T-cell (primary cell): Measurements from ENCODE around the gene SELENOM. TPM values are rescaled to one million over a fixed set of nuclear protein-coding genes. Genes with fewer than 3 reads are reported as not detected.
"Not testable (repeated sequence)": the region's sequence is repeated elsewhere in the genome, so short reads cannot be mapped to it uniquely, and the experiment has no call there.

Experiments used
- ATAC-seq, 4 experiments: fragments of 200-7000 bp in 3 of 4; fragments of 150-1000 bp in 1 of 4; cut with Tn5 transposase; replicated peaks in 1 of 4; 1 replicate in 3 of 4; 2 replicates in 1 of 4; pipeline ENCODE4 v1.10.0; 2021; ENCODE audit warnings: moderate library complexity in 3 of 4, mild to moderate bottlenecking in 2 of 4, moderate number of reproducible peaks in 1 of 4
- CTCF ChIA-PET, 2 donors: fragments of 300-600 bp; sonication (Branson Sonifier 250); formaldehyde crosslinking; loops; one replicate each; lab custom pipeline; 2022; ENCODE audit warnings: antibody characterized with exemption in 2 of 2; lab: Charles Lee
- POLR2A ChIA-PET, 2 donors: fragments of 300-600 bp; sonication (Branson Sonifier 250); formaldehyde crosslinking; loops; one replicate each; lab custom pipeline; 2022; ENCODE audit warnings: antibody characterized with exemption in 2 of 2; lab: Charles Lee
- DNase-seq, 35 experiments: peaks; one replicate each; pipeline versions ENCODE4 v3.0.0 to v3.0.0-alpha.2; 2013 to 2023
- H3K27ac ChIP-seq: one replicate; pipeline ENCODE4 v1.5.1; 2013; ENCODE audit warnings: low read length
- H3K27me3 ChIP-seq, 2 experiments: replicated peaks in 1 of 2; 1 replicate in 1 of 2; 2 replicates in 1 of 2; pipeline versions ENCODE4 v1.6.1 to v1.7.0; 2013; ENCODE audit warnings: low read length in 1 of 2, mixed read lengths in 1 of 2; ENCODE audit not compliant: control insufficient read depth in 2 of 2, insufficient read depth in 2 of 2; ENCODE audit errors: extremely low read depth in 1 of 2
- H3K36me3 ChIP-seq, 2 donors: 1 replicate in 1 of 2; 2 replicates in 1 of 2; pipeline versions ENCODE4 v1.6.1 to v1.7.0; 2013; ENCODE audit warnings: low read length in 1 of 2; ENCODE audit not compliant: control insufficient read depth in 2 of 2, insufficient read depth in 1 of 2; ENCODE audit errors: extremely low read depth in 1 of 2
- H3K4me1 ChIP-seq, 2 experiments: 1 replicate in 1 of 2; 2 replicates in 1 of 2; pipeline versions ENCODE4 v1.6.1 to v1.7.0; 2013; ENCODE audit warnings: low read length in 2 of 2, mixed read lengths in 1 of 2; ENCODE audit not compliant: insufficient read depth in 2 of 2, control insufficient read depth in 1 of 2; ENCODE audit errors: extremely low read depth in 1 of 2
- H3K4me3 ChIP-seq, 2 donors: 1 replicate in 1 of 2; 2 replicates in 1 of 2; pipeline versions ENCODE4 v1.5.1 to v1.7.0; 2013; ENCODE audit warnings: mild to moderate bottlenecking in 2 of 2, low read length in 1 of 2, moderate library complexity in 1 of 2; ENCODE audit not compliant: control insufficient read depth in 1 of 2; ENCODE audit errors: extremely low read depth in 1 of 2
- H3K9me3 ChIP-seq: 2 replicates; pipeline ENCODE4 v1.7.0; 2013
- H3K27ac Mint-ChIP-seq, 2 donors: one replicate each; pipeline ENCODE4 v1.8.0; 2020 to 2021; ENCODE audit warnings: mild to moderate bottlenecking in 2 of 2, mixed read lengths in 2 of 2
- H3K27me3 Mint-ChIP-seq, 2 donors: one replicate each; pipeline ENCODE4 v1.8.0; 2021 to 2022; ENCODE audit warnings: mixed read lengths in 2 of 2
- H3K36me3 Mint-ChIP-seq: one replicate; pipeline ENCODE4 v1.8.0; 2021; ENCODE audit warnings: mixed read lengths
- H3K4me1 Mint-ChIP-seq, 3 donors: one replicate each; pipeline ENCODE4 v1.8.0; 2020 to 2022; ENCODE audit warnings: mixed read lengths in 3 of 3, mild to moderate bottlenecking in 1 of 3
- H3K4me3 Mint-ChIP-seq, 3 donors: one replicate each; pipeline ENCODE4 v1.8.0; 2020 to 2022; ENCODE audit warnings: mild to moderate bottlenecking in 3 of 3, mixed read lengths in 3 of 3, moderate library complexity in 3 of 3
- H3K9me3 Mint-ChIP-seq, 3 donors: one replicate each; pipeline ENCODE4 v1.8.0; 2020 to 2022; ENCODE audit warnings: mixed read lengths in 3 of 3
- WGBS: methylation state at CpG from one replicate; pipeline ENCODE4 v1.1.5; 2013; ENCODE audit warnings: missing lambda C conversion rate; ENCODE audit not compliant: insufficient coverage; 5-methylcytosine and 5-hydroxymethylcytosine counted together
- total RNA-seq, 35 experiments: library from RNA in 6 of 35; stranded (reverse) in 6 of 35; fragments of 120-200 nt in 1 of 35; gene quantifications; one replicate each; pipeline versions ENCODE4 v1.2.1 to v1.2.4 and lab custom pipeline; 2013 to 2026

The SELENOM gene
- total RNA-seq, 5 donors from 2014 or later (not counting 1 experiment from before 2014, with no cell fraction given), result 46.4 to 67.8 (median 53.7) TPM

DNA sequence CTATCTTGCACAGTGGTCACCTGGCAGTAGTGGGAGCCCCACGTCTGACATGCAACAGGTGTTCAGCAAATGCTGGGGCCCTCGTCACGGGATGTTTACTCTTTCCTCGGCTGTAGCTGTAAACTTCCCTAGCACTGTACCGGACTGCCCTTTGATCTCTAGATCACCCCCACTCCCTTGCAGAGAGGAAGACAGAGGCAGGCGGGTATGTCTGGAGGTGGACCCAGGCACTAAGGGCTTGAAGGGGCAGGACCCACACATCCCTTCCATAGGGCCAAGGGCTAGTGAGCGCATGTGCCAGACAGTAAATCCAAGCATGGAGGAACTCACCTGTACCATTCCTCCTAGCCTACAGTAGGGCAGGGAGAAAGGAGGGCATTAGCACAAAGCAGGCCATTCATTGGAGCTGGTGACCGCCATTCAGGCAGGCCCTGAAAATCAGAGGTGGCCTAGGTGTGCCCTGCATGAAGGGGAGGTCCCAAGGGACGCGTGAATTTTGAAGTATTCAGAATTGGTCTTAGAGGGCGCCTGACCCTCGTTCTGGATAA is 28.2 kb downstream of the SELENOM start:
- ATAC-seq, result no peak
- Histone ChIP-seq H3K4me1 (peaks cover 17 to 35% of the 10 kb centered on the region in 2 experiments), H3K9me3 (no peaks in the 10 kb centered on the region), H3K4me3 (no peak overlapping the region), H3K27me3 (no peaks in the 10 kb centered on the region), H3K36me3 (no peaks in the 10 kb centered on the region), H3K27ac (no peak overlapping the region)
- H3K27ac Mint-ChIP-seq, result no peak overlapping the region
- H3K4me3 Mint-ChIP-seq, result no peak overlapping the region
- no peak for DNase-seq
- no peaks in the 10 kb centered on the region for H3K27me3 Mint-ChIP-seq
- CTCF ChIA-PET, result no interaction called here
- POLR2A ChIA-PET, result interaction anchor here in 1 of 2 donors (0.7 kb wide), 1 partner anchor 167 kb away, joined by 3 read pairs; no protein-coding TSS in a partner anchor
- WGBS, result 96% methylated on average over 5 of the region's 12 CpGs
- no peaks in the 10 kb centered on the region for H3K36me3 Mint-ChIP-seq
- peaks cover 27 to 36% (median 30%) of the 10 kb centered on the region in 3 donors for H3K4me1 Mint-ChIP-seq
- no peaks in the 10 kb centered on the region for H3K9me3 Mint-ChIP-seq

DNA sequence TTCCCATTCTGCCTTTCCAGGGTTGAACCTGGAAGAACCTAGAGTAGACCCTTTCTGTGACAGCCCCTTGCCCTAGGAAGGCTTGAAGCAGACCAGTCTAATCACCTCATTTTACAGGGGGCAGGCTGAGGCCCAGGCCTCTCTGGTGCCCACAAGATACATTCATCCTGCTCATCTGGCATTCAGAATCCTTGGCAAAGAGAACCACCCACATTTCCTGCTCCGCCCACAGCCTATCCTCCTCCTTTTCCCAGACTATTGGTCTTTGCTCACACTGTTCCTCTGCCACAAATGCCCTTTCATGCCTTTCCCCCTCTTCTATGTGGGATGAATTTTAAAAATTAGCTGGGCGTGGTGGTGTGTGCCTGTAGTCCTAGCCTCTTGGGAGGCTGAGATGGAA is 29.0 kb downstream of the SELENOM start:
- WGBS, result 100% methylated on average over 1 of the region's 2 CpGs
- ChIA-PET CTCF (interaction anchor here in 1 of 2 donors (0.6 kb wide), 1 partner anchor 11 kb away, joined by 5 read pairs; no protein-coding TSS in a partner anchor), POLR2A (interaction anchor here in 1 of 2 donors (0.7 kb wide), 1 partner anchor 166 kb away, joined by 3 read pairs; no protein-coding TSS in a partner anchor)
- H3K4me1 Mint-ChIP-seq, result peaks cover 20 to 28% (median 22%) of the 10 kb centered on the region in 3 donors
- not testable (repeated sequence) for H3K9me3 Mint-ChIP-seq, ATAC-seq, H3K27ac Mint-ChIP-seq, H3K36me3 Mint-ChIP-seq, H3K9me3 ChIP-seq, H3K36me3 ChIP-seq, H3K27ac ChIP-seq, H3K4me3 ChIP-seq, DNase-seq, H3K27me3 ChIP-seq, H3K27me3 Mint-ChIP-seq, H3K4me3 Mint-ChIP-seq
- peaks cover 13 to 27% of the 10 kb centered on the region in 2 experiments for H3K4me1 ChIP-seq

DNA sequence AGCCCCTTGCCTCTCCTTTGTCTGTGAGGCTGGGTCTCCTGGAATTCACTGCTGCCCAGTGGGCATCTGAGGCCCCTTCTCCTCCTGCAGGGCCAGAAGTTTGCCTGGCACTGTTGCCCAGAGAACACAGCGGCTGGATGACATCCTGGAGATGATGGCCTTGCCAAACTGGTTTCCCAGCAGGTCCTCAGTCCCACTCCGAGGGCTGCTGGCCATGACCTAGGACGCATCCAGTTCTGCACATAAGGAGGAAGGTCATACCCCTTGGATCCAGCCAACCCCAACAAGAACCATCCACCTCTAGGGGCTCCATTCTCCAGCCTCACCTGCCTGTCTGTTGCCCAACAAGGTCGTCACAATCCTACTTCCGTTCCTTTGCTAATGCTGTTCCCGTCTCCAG is 29.7 kb downstream of the SELENOM start:
- H3K27ac Mint-ChIP-seq, result no peak overlapping the region

DNA sequence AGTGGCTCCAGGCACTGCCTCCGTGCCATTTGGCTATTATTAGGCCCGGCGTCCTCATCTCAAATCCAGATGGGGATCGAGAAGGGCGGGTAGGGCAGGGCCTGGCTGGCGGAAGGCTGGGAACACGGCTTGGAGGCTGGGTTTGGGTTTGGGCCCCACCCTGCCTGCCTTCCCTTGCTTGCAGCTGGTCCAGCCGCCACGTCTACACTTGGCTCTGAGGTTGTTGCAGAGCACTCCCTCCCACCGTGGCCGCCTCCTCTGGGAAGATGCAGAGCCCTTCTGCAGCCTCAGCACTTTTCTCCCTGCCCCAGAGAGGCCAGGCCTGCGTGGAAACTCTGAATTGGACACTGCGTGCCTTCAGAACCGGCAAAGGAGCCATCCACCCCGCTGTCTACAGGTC is 31.4 kb downstream of the SELENOM start:
- Histone ChIP-seq H3K27ac (no peak overlapping the region), H3K4me3 (no peak overlapping the region), H3K9me3 (no peaks in the 10 kb centered on the region), H3K27me3 (no peaks in the 10 kb centered on the region), H3K36me3 (no peaks in the 10 kb centered on the region), H3K4me1 (peaks cover 0 to 5% of the 10 kb centered on the region in 2 experiments)
- Mint-ChIP-seq H3K27me3 (no peaks in the 10 kb centered on the region), H3K27ac (no peak overlapping the region), H3K9me3 (no peaks in the 10 kb centered on the region), H3K4me1 (peaks cover 0 to 6% (median 5%) of the 10 kb centered on the region in 3 donors), H3K36me3 (no peaks in the 10 kb centered on the region), H3K4me3 (no peak overlapping the region)
- no peak for DNase-seq
- WGBS, result 93% methylated on average over 14 of the region's 15 CpGs
- ChIA-PET CTCF (no interaction called here), POLR2A (no interaction called here)
- no peak for ATAC-seq

More for the DNA sequence above, 29.7 kb downstream of the SELENOM start:
- Histone ChIP-seq H3K4me3 (no peak overlapping the region), H3K27me3 (no peaks in the 10 kb centered on the region), H3K36me3 (no peaks in the 10 kb centered on the region), H3K27ac (no peak overlapping the region), H3K4me1 (peaks cover 9 to 20% of the 10 kb centered on the region in 2 experiments), H3K9me3 (no peaks in the 10 kb centered on the region)
- POLR2A ChIA-PET, result no interaction called here
- DNase-seq, result no peak
- Mint-ChIP-seq H3K27me3 (no peaks in the 10 kb centered on the region), H3K9me3 (no peaks in the 10 kb centered on the region), H3K4me1 (peaks cover 15 to 22% (median 19%) of the 10 kb centered on the region in 3 donors), H3K36me3 (no peaks in the 10 kb centered on the region), H3K4me3 (no peak overlapping the region)
- CTCF ChIA-PET, result no interaction called here
- ATAC-seq, result no peak
- WGBS, result 83% methylated on average over 1 of the region's 6 CpGs

DNA sequence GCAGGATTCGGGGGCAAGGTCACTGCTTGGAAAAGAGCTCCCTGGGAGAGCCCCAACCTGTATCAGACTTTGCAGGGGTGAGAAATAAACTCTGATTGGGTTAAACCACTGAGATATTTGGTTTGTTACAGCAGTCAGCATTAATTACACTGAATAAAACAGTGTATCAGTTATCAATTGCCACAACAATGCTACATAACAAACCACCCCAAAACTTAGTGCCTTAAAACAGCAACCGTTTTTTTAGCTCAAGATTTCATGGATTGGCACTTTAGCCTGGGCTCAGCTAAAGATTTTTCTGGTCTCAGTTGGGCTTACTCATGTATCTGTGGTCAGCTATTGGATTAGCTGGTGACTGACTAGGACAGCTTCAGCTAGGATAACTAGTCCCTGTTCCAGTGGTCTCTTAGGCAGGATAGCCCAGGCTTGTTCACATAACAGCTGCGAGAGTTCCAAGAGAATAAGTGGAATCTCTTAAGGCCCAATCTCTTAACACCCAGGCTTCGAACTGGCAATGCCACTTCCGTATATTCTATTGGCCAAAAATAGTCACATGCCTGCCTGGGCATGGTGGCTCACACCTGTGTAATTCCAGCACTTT is 33.7 kb downstream of the SELENOM start:
- H3K4me1 Mint-ChIP-seq, POLR2A ChIA-PET, H3K27me3 ChIP-seq, CTCF ChIA-PET, ATAC-seq, H3K9me3 ChIP-seq, H3K4me1 ChIP-seq, H3K4me3 Mint-ChIP-seq, H3K36me3 Mint-ChIP-seq, H3K27ac Mint-ChIP-seq, H3K27me3 Mint-ChIP-seq, H3K4me3 ChIP-seq, DNase-seq, H3K27ac ChIP-seq, H3K36me3 ChIP-seq, H3K9me3 Mint-ChIP-seq: not testable (repeated sequence)
- WGBS, result 67% methylated on average over 1 of the region's 5 CpGs

DNA sequence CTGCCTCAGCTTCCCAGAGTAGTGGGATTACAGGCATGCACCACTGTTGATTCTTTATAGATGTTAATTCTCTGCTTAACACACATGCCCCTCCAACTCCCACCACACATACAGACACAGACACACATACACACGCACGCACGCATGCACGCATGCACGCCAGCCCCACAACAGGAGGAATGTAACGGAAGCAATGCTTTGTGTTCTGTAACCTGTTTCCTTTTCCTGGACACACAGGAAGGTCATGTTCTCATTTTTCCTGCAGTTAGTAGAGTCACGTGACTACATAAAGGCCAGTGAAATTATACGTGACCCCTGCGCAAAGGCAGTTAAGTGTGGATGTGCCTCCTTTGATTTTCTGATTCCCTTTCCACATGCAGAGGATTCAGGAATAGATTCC is 34.2 kb downstream of the SELENOM start:
- not testable (repeated sequence) for H3K27ac Mint-ChIP-seq, ATAC-seq
- WGBS, result 73% methylated on average over 2 of the region's 9 CpGs

More for the DNA sequence above, 34.2 kb downstream of the SELENOM start:
- H3K4me3 Mint-ChIP-seq, H3K4me1 Mint-ChIP-seq, POLR2A ChIA-PET, H3K4me1 ChIP-seq, H3K27me3 Mint-ChIP-seq, H3K36me3 Mint-ChIP-seq, H3K36me3 ChIP-seq, H3K27me3 ChIP-seq, H3K9me3 Mint-ChIP-seq, H3K4me3 ChIP-seq, H3K27ac ChIP-seq, CTCF ChIA-PET, H3K9me3 ChIP-seq, DNase-seq: not testable (repeated sequence)
